Hepatocyte (in vitro differentiated cells): ENCODE data around the gene CACFD1. TPM values are rescaled to one million over a fixed set of nuclear protein-coding genes. Genes with fewer than 3 reads are reported as not detected.

Source experiments
- DNase-seq: peaks from one replicate; pipeline ENCODE4 v3.0.0-alpha.2; 2016; ENCODE audit warnings: low spot score
- H2AFZ ChIP-seq: fragments of 200-600 bp; sonication (generic); 2 replicates; pipeline ENCODE4 v1.6.0; 2016; ENCODE audit warnings: antibody characterized with exemption, mild to moderate bottlenecking
- H3K27ac ChIP-seq: fragments of 200-600 bp; sonication (generic); 2 replicates; pipeline ENCODE4 v1.5.1; 2016; ENCODE audit warnings: mild to moderate bottlenecking
- H3K27me3 ChIP-seq: fragments of 200-600 bp; sonication (generic); 2 replicates; pipeline ENCODE4 v1.6.1; 2016
- H3K36me3 ChIP-seq: fragments of 200-600 bp; sonication (generic); replicated peaks from 2 replicates; pipeline ENCODE4 v1.5.1; 2016; ENCODE audit warnings: low read depth; ENCODE audit not compliant: insufficient read depth
- H3K4me1 ChIP-seq: fragments of 200-600 bp; sonication (generic); 2 replicates; pipeline ENCODE4 v1.5.1; 2016; ENCODE audit warnings: mild to moderate bottlenecking, moderate library complexity; ENCODE audit not compliant: insufficient read depth
- H3K4me2 ChIP-seq: fragments of 200-600 bp; sonication (generic); 2 replicates; pipeline ENCODE4 v1.6.0; 2016
- H3K4me3 ChIP-seq: fragments of 200-600 bp; sonication (generic); 2 replicates; pipeline ENCODE4 v1.5.1; 2016; ENCODE audit warnings: mild to moderate bottlenecking
- H3K79me2 ChIP-seq: fragments of 200-600 bp; sonication (generic); 2 replicates; pipeline ENCODE4 v1.6.0; 2017; ENCODE audit warnings: mild to moderate bottlenecking
- H3K9me2 ChIP-seq: fragments of 200-600 bp; sonication (generic); replicated peaks from 2 replicates; pipeline ENCODE4 v1.6.0; 2017; ENCODE audit warnings: mild to moderate bottlenecking; ENCODE audit not compliant: insufficient read depth
- H3K9me3 ChIP-seq: fragments of 200-600 bp; sonication (generic); 2 replicates; pipeline ENCODE4 v1.5.1; 2016; ENCODE audit warnings: low read depth, mild to moderate bottlenecking
- H4K20me1 ChIP-seq: fragments of 200-600 bp; sonication (generic); 2 replicates; pipeline ENCODE4 v1.6.0; 2016; ENCODE audit warnings: mild to moderate bottlenecking; ENCODE audit not compliant: insufficient read depth, poor library complexity, severe bottlenecking
- EZH2 ChIP-seq: fragments of 200-600 bp; sonication (generic); IDR thresholded peaks from 2 replicates; pipeline ENCODE4 v1.6.1; 2016; ENCODE audit warnings: antibody characterized with exemption, mild to moderate bottlenecking, borderline replicate concordance
- EZH2phosphoT487 ChIP-seq: fragments of 200-600 bp; sonication (generic); IDR thresholded peaks from one replicate; pipeline ENCODE4 v1.6.1; 2018; ENCODE audit warnings: antibody characterized with exemption, mild to moderate bottlenecking, low read depth, moderate library complexity; ENCODE audit not compliant: unreplicated experiment, severe bottlenecking
- WGBS: methylation state at CpG from one replicate; pipeline ENCODE4 v1.1.6; 2016; ENCODE audit warnings: low lambda C conversion rate; ENCODE audit errors: missing lambda C conversion rate; 5-methylcytosine and 5-hydroxymethylcytosine counted together
- polyA plus RNA-seq: library from polyadenylated mRNA; unstranded; fragments of >200 nt; fragmentation: Nextera tagmentation; extraction: Ambion mirVana; gene quantifications from 2 replicates; pipeline ENCODE4 v1.2.1, GENCODE V29; 2016
- total RNA-seq: library from RNA; depleted of rRNA; stranded (reverse); fragments of >200 nt; gene quantifications from 2 replicates; pipeline ENCODE4 v1.2.3, GENCODE V29; 2014
- TF ChIP-seq, protein P1 (sequence below): fragments of 200-600 bp; sonication (generic); IDR thresholded peaks from 2 replicates; pipeline ENCODE4 v1.5.1; 2016; ENCODE audit warnings: antibody characterized with exemption, mild to moderate bottlenecking; ENCODE audit not compliant: poor library complexity

The CACFD1 gene
- total and polyA plus RNA-seq, 2 experiments from 2014 or later = 31.5 to 49.2 TPM

DNA sequence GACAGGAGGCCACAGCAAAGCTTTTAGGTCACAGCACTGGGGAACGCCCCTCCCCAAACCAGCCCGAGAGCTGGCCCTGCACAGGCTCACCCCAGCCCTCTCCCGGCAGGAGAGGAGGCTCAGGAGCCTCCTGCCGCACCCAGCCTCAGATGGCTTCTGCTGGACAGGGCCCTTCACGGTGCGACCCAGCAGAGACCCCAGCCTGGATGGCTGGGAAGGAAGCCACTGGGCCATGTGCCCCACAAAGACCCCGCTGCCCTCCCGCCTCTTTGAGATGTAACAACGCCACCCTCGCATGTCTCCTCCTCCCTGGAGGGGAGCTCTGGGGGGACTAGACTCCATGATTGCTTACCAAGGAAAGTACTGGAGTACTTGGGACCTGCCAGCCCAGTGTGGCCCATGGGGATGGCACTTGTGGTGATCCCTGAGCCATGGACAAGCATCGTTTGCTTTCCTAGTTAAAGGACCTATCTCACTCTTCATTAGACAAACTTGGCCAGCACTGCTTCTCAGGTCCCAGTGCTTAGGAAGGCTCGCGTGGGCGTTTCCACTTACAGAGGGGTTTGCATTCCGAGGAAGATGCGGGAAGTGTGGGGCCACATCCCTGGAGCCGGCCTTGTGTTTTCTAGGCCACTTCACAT is 56.0 kb downstream of the CACFD1 start:
- Histone ChIP-seq H3K36me3 (no peaks in the 10 kb centered on the region), H3K9me2 (no peaks in the 10 kb centered on the region), H3K27me3 (no peaks in the 10 kb centered on the region), H4K20me1 (no peaks in the 10 kb centered on the region), H3K4me3 (no peak overlapping the region), H3K4me2 (no peak overlapping the region), H3K4me1 (peaks cover 4% of the 10 kb centered on the region), H3K79me2 (no peaks in the 10 kb centered on the region), H2AFZ (no peak overlapping the region), H3K27ac (no peak overlapping the region), H3K9me3 (no peaks in the 10 kb centered on the region)
- no peak for DNase-seq
- TF ChIP-seq EZH2 (no peak), EZH2phosphoT487 (no peak)
- TF ChIP-seq, protein P1, sequence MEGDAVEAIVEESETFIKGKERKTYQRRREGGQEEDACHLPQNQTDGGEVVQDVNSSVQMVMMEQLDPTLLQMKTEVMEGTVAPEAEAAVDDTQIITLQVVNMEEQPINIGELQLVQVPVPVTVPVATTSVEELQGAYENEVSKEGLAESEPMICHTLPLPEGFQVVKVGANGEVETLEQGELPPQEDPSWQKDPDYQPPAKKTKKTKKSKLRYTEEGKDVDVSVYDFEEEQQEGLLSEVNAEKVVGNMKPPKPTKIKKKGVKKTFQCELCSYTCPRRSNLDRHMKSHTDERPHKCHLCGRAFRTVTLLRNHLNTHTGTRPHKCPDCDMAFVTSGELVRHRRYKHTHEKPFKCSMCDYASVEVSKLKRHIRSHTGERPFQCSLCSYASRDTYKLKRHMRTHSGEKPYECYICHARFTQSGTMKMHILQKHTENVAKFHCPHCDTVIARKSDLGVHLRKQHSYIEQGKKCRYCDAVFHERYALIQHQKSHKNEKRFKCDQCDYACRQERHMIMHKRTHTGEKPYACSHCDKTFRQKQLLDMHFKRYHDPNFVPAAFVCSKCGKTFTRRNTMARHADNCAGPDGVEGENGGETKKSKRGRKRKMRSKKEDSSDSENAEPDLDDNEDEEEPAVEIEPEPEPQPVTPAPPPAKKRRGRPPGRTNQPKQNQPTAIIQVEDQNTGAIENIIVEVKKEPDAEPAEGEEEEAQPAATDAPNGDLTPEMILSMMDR = no peak
- 90% methylated on average over 17 of the region's 17 CpGs for WGBS

DNA sequence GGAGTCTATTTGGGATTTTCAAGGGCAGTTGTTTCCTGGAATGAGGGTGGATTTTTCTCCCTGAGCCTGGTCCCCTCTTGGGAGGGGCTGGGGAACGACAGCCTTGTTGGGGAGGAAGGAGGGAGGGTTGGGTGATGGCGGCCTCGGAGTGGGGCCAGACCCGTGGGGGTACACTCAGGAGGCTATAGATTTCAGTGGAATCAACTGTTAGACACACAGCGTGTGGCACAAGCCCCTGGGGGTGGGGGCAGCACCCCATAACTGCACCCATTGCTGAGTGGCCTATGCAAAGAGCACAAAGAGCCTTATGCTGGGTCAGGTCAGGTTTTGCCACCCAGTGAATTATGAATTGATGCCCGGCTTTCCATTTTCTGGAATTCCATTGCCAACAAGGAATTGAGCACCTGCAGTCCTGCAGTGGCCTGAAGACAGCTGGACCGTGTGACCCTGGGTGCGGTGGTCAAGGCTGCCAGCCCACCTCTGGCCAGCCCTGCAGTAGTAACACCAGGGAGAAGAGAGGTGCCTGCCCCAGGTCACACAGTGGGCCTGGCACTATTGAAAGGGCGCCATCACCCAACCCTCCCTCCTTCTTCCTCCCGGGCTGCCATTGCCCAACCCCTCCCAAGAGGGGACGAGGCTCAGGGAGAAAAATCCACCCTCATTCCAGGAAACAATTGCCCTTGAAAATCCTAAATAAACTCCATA is 56.6 kb downstream of the CACFD1 start:
- WGBS = 90% methylated on average over 11 of the region's 11 CpGs
- TF ChIP-seq EZH2phosphoT487 = no peak
- no peak for TF ChIP-seq EZH2
- TF ChIP-seq, protein P1 = no peak
- Histone ChIP-seq H3K9me3 (no peaks in the 10 kb centered on the region), H3K9me2 (no peaks in the 10 kb centered on the region), H3K4me3 (no peak overlapping the region), H3K36me3 (no peaks in the 10 kb centered on the region), H3K27ac (no peak overlapping the region), H3K4me2 (no peak overlapping the region), H3K79me2 (no peaks in the 10 kb centered on the region), H3K27me3 (no peaks in the 10 kb centered on the region), H2AFZ (no peak overlapping the region), H3K4me1 (peaks cover 4% of the 10 kb centered on the region), H4K20me1 (no peaks in the 10 kb centered on the region)
- DNase-seq = no peak

DNA sequence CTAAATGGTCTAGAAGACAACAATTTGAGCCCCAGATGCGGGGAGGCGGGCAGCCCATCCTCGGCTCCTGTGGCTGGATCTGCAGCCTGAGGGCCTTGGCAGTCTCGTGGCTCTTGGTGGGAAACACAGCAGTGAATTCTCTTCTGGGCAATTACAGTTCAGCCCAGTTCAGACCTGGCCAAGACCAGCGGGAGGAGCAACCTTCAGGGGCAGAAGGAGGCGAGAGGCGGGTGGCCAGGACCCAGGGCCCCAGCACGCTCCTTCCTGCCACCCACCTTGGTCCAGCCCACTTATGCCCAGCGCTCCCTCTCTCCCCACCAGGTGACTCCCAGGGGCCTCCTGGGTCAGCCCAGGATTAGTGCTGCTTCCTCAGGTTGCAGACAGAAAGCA is 57.2 kb downstream of the CACFD1 start:
- Histone ChIP-seq H3K9me2 (no peaks in the 10 kb centered on the region), H3K27ac (no peak overlapping the region), H3K9me3 (no peaks in the 10 kb centered on the region), H3K27me3 (no peaks in the 10 kb centered on the region), H3K4me2 (no peak overlapping the region), H3K4me3 (no peak overlapping the region), H2AFZ (no peak overlapping the region), H3K79me2 (no peaks in the 10 kb centered on the region), H3K4me1 (peaks cover 4% of the 10 kb centered on the region), H3K36me3 (no peaks in the 10 kb centered on the region), H4K20me1 (no peaks in the 10 kb centered on the region)
- DNase-seq = no peak
- WGBS = 86% methylated on average over 9 of the region's 9 CpGs
- TF ChIP-seq, protein P1 = no peak
- TF ChIP-seq EZH2 = no peak
- no peak for TF ChIP-seq EZH2phosphoT487
